Loucy (cell line): ENCODE measurements around the gene F8A1.
"Not testable (repeated sequence)": the region's sequence is repeated elsewhere in the genome, so short reads cannot be mapped to it uniquely, and the experiment has no call there.

Experiments used
- H2AFZ ChIP-seq: fragments of 200-600 bp; sonication (generic); 2 replicates; pipeline ENCODE4 v1.6.0; 2016; ENCODE audit warnings: antibody characterized with exemption, mild to moderate bottlenecking, low read length, moderate library complexity
- H3F3A ChIP-seq: fragments of 200-600 bp; 2 replicates; pipeline ENCODE4 v1.6.0; 2016; ENCODE audit warnings: antibody characterized with exemption, low read depth, mild to moderate bottlenecking
- H3K27me3 ChIP-seq: fragments of 200-600 bp; sonication (generic); 2 replicates; pipeline ENCODE4 v1.6.1; 2014; ENCODE audit warnings: low read length, mild to moderate bottlenecking; ENCODE audit not compliant: insufficient read depth, poor library complexity, severe bottlenecking
- H3K36me3 ChIP-seq: fragments of 200-600 bp; sonication (generic); 2 replicates; pipeline ENCODE4 v1.6.1; 2016; ENCODE audit warnings: low read length; ENCODE audit not compliant: insufficient read depth
- H3K4me1 ChIP-seq: fragments of 200-600 bp; sonication (generic); 2 replicates; pipeline ENCODE4 v1.5.1; 2014; ENCODE audit warnings: low read length, mild to moderate bottlenecking; ENCODE audit not compliant: insufficient read depth, poor library complexity, severe bottlenecking
- H3K4me2 ChIP-seq: fragments of 200-600 bp; sonication (generic); 2 replicates; pipeline ENCODE4 v1.6.0; 2014; ENCODE audit warnings: antibody characterized with exemption, low read length, low read depth, mild to moderate bottlenecking; ENCODE audit not compliant: poor library complexity, severe bottlenecking
- H3K4me3 ChIP-seq: fragments of 200-600 bp; sonication (generic); 2 replicates; pipeline ENCODE4 v1.5.1; 2014; ENCODE audit warnings: low read length, mild to moderate bottlenecking, mixed read lengths; ENCODE audit not compliant: poor library complexity, severe bottlenecking
- H3K79me2 ChIP-seq: fragments of 200-600 bp; sonication (generic); 2 replicates; pipeline ENCODE4 v1.6.1; 2014; ENCODE audit warnings: low read length; ENCODE audit not compliant: insufficient read depth
- H3K9ac ChIP-seq: fragments of 200-600 bp; sonication (generic); 2 replicates; pipeline ENCODE4 v1.6.0; 2014; ENCODE audit warnings: mild to moderate bottlenecking, low read depth, low read length, moderate library complexity; ENCODE audit not compliant: poor library complexity, severe bottlenecking
- H3K9me2 ChIP-seq: fragments of 200-600 bp; sonication (generic); replicated peaks from 2 replicates; pipeline ENCODE4 v1.6.1; 2016; ENCODE audit warnings: low read depth, low read length, mixed read lengths
- H3K9me3 ChIP-seq: fragments of 200-600 bp; sonication (generic); 2 replicates; pipeline ENCODE4 v1.6.1; 2014; ENCODE audit warnings: mild to moderate bottlenecking, antibody characterized with exemption, low read length, low read depth; ENCODE audit not compliant: insufficient read depth
- H4K20me1 ChIP-seq: fragments of 200-600 bp; sonication (generic); 2 replicates; pipeline ENCODE4 v1.6.0; 2014; ENCODE audit warnings: antibody characterized with exemption, low read length, mild to moderate bottlenecking; ENCODE audit not compliant: insufficient read depth, poor library complexity, severe bottlenecking
- EZH2phosphoT487 ChIP-seq: fragments of 200-600 bp; IDR thresholded peaks from 2 replicates; pipeline ENCODE4 v1.6.1; 2018; ENCODE audit warnings: antibody characterized with exemption, mild to moderate bottlenecking, moderate library complexity, borderline replicate concordance
- TF ChIP-seq, protein P1 (sequence below): fragments of 200-600 bp; sonication (generic); conservative IDR thresholded peaks from 2 replicates; pipeline ENCODE4 v1.5.1; 2014; ENCODE audit warnings: mild to moderate bottlenecking, antibody characterized with exemption, low read length

The F8A1 gene

DNA sequence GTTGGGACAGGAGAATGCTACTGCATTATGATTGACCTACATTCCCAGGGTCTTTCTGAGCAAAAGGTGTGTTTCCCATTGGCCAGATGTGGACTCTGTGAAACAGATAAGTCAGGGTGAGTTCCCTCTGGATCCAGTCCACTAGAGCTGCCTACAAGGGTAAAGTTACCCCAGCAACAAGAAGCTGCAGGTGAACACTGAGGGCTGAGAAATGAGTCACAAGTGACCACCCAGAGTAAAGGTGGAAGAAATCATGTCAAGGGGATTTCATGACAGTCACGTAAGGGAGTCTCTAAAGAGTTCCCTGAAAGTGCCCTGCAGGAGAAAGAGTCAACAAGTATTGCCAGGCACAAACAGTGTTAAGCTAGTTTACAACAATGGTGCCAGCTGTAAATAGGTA is 16.3 kb downstream of the F8A1 start:
- Histone ChIP-seq H3F3A (no peaks in the 10 kb centered on the region), H2AFZ (no peak overlapping the region), H3K36me3 (no peaks in the 10 kb centered on the region), H3K4me1 (peaks cover 6% of the 10 kb centered on the region), H3K79me2 (no peaks in the 10 kb centered on the region), H3K4me3 (no peak overlapping the region), H3K9ac (no peak overlapping the region), H3K9me3 (no peaks in the 10 kb centered on the region), H3K9me2 (no peaks in the 10 kb centered on the region), H3K27me3 (no peaks in the 10 kb centered on the region), H3K4me2 (no peak overlapping the region), H4K20me1 (no peaks in the 10 kb centered on the region)
- TF ChIP-seq, protein P1, sequence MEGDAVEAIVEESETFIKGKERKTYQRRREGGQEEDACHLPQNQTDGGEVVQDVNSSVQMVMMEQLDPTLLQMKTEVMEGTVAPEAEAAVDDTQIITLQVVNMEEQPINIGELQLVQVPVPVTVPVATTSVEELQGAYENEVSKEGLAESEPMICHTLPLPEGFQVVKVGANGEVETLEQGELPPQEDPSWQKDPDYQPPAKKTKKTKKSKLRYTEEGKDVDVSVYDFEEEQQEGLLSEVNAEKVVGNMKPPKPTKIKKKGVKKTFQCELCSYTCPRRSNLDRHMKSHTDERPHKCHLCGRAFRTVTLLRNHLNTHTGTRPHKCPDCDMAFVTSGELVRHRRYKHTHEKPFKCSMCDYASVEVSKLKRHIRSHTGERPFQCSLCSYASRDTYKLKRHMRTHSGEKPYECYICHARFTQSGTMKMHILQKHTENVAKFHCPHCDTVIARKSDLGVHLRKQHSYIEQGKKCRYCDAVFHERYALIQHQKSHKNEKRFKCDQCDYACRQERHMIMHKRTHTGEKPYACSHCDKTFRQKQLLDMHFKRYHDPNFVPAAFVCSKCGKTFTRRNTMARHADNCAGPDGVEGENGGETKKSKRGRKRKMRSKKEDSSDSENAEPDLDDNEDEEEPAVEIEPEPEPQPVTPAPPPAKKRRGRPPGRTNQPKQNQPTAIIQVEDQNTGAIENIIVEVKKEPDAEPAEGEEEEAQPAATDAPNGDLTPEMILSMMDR = no peak
- no peak for TF ChIP-seq EZH2phosphoT487

DNA sequence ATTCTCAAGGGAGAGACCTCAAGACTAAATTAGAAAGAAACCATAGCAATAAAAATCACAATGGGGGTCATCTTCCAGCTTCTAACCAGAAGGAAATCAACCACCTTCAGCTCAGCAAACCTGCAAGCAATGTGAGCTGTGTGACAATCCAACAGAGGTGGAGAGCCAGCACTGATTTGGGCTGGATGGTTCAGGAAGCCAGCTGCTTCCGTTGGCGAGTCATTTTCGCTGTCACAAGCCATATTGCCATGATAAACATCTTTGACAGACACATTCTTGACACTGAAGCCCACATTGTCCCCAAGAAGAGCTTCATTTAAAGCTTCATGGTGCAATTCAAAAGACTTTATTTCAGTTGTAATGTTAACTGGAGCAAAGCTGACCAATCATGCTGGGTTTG is 22.7 kb downstream of the F8A1 start:
- H3K27me3 ChIP-seq = no peaks in the 10 kb centered on the region
- no peak overlapping the region for H3K4me3 ChIP-seq
- no peak overlapping the region for H2AFZ ChIP-seq
- no peaks in the 10 kb centered on the region for H3K36me3 ChIP-seq
- H3K79me2 ChIP-seq = no peaks in the 10 kb centered on the region
- H3K9me2 ChIP-seq = no peaks in the 10 kb centered on the region
- H3K9ac ChIP-seq = no peak overlapping the region
- TF ChIP-seq, protein P1 = no peak
- TF ChIP-seq EZH2phosphoT487 = no peak
- no peaks in the 10 kb centered on the region for H3K9me3 ChIP-seq
- H3K4me1 ChIP-seq = no peaks in the 10 kb centered on the region
- H3F3A ChIP-seq = no peaks in the 10 kb centered on the region
- no peak overlapping the region for H3K4me2 ChIP-seq
- H4K20me1 ChIP-seq = no peaks in the 10 kb centered on the region

DNA sequence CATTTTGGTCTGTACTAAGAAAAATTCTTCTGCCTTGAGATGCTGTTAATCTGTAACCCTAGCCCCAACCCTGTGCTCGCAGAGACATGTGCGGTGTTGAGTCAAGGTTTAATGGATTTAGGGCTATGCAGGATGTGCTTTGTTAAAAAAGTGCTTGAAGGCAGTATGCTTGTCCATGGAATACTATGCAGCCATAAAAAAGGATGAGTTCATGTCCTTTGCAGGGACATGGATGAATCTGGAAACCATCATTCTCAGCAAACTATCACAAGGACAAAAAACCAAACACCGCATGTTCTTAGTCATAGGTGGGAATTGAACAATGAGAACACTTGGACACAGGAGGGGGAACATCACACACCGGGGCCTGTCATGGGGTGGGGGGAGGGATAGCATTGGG is 23.9 kb downstream of the F8A1 start:
- not testable (repeated sequence) for H3K9me3 ChIP-seq, H3K79me2 ChIP-seq, H3K27me3 ChIP-seq, H3K4me2 ChIP-seq, H3K4me3 ChIP-seq, H3K9me2 ChIP-seq, H3F3A ChIP-seq, H3K9ac ChIP-seq, H3K4me1 ChIP-seq, H4K20me1 ChIP-seq, H2AFZ ChIP-seq, H3K36me3 ChIP-seq

DNA sequence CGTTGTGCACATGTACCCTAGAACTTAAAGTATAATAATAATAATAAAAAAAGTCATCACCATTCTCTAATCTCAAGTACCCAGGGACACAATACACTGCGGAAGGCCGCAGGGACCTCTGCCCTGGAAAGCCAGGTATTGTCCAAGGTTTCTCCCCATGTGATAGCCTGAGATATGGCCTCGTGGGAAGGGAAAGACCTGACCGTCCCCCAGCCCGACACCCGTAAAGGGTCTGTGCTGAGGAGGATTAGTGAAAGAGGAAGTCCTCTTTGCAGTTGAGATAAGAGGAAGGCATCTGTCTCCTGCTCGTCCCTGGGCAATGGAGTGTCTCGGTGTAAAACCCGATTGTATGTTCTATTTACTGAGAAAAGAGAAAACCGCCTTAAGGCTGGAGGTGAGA is 24.4 kb downstream of the F8A1 start:
- H3K9ac ChIP-seq, H3K4me2 ChIP-seq, H3K36me3 ChIP-seq, H3K4me1 ChIP-seq, H3K9me2 ChIP-seq, H4K20me1 ChIP-seq, H3K79me2 ChIP-seq, H3K27me3 ChIP-seq, H3K4me3 ChIP-seq, H2AFZ ChIP-seq, H3K9me3 ChIP-seq, H3F3A ChIP-seq: not testable (repeated sequence)
